ENCODE results near the gene RPS6KA1. TPM values are rescaled to one million over a fixed set of nuclear protein-coding genes. Genes with fewer than 3 reads are reported as not detected.

Gene RPS6KA1
- total and polyA plus RNA-seq, 2 of the 4 experiments (the other 2 are of a cell fraction): 3.6 to 6.3 TPM

DNA sequence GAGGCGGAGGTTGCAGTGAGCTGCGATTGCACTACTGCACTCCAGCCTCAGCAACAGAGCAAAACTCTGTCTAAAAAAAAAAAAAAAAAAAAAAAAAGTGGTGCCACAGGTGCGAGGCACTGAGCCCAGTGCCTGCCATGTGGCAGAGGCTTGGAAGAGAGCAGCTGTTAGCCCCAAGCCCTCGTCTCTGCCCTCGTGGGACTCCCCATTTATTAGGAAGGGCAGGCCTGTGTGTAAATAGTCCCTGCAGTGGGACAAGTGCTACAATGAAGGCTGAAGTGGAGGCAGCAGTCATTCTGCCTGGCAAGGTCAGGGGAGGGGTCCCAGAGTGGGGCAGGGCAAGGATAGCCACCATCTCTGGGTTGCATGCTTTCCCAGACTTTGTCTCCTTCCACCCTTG lies 6.5 kb downstream of the RPS6KA1 start:
- H3K27ac ChIP-seq (ENCODE audit: insufficient read depth, low read length): no peak overlapping the region
- no peak overlapping the region for H2AFZ ChIP-seq (replicated peaks; ENCODE audit: low read length, poor library complexity)
- H2BK120ac ChIP-seq (ENCODE audit: low read depth, low read length): no peak overlapping the region
- in situ Hi-C loops (cut with MboI; ENCODE audit: low sequenced_read_pairs): no loop called here
- H3K79me1 ChIP-seq (ENCODE audit: low read depth in 1 of 2, low read length in 2 of 2): no peaks in the 10 kb centered on the region
- no peak overlapping the region for H2BK20ac ChIP-seq (ENCODE audit: low read depth, low read length)
- intact Hi-C loops (cut with micrococcal nuclease): no loop called here
- H4K20me1 ChIP-seq (ENCODE audit: insufficient read depth, low read length): no peaks in the 10 kb centered on the region
- no peak overlapping the region for H2AK9ac ChIP-seq (replicated peaks; ENCODE audit: low read depth, low read length, poor library complexity)
- no peak overlapping the region for H3K14ac ChIP-seq (replicated peaks; ENCODE audit: low read depth, low read length)
- no peaks in the 10 kb centered on the region for H3K36me3 ChIP-seq (ENCODE audit: control insufficient read depth, insufficient read depth, low read length)
- H3K9me3 ChIP-seq (ENCODE audit: control insufficient read depth, insufficient read depth, low read length): no peaks in the 10 kb centered on the region
- ATAC-seq (ENCODE audit: low read depth) (no peak), DNase-seq (no peak)
- no peak overlapping the region for H4K91ac ChIP-seq (ENCODE audit: insufficient read depth, low read depth, low read length)
- no peak overlapping the region for H3K4ac ChIP-seq (ENCODE audit: low read depth, low read length)
- dilution Hi-C loops (cut with HindIII; ENCODE audit: low sequenced_read_pairs, unreplicated experiment): no loop called here
- H3K4me1 ChIP-seq (ENCODE audit: control insufficient read depth, insufficient read depth, low read length): peaks cover 4% of the 10 kb centered on the region
- no peak overlapping the region for H2BK5ac ChIP-seq (ENCODE audit: low read depth, low read length, poor library complexity, severe bottlenecking)
- no peak overlapping the region for H2BK15ac ChIP-seq (ENCODE audit: low read depth, low read length)
- ChIA-PET CTCF (no interaction called here), POLR2A (ENCODE audit: unreplicated experiment) (no interaction called here)
- no peak for TF ChIP-seq MAFK (IDR thresholded peaks at IDR 0.05; ENCODE audit: low read depth, low read length)
- no peak for TF ChIP-seq MXI1 (IDR thresholded peaks at IDR 0.05; ENCODE audit: borderline replicate concordance, low read depth, low read length)
- TF ChIP-seq CHD1 (IDR thresholded peaks at IDR 0.05; ENCODE audit: low read depth, low read length): no peak
- no peak for TF ChIP-seq CEBPB (IDR thresholded peaks at IDR 0.05; ENCODE audit: low read depth, low read length)
- TF ChIP-seq NFE2L2 (IDR thresholded peaks at IDR 0.05; ENCODE audit: low read depth, low read length): no peak
- no peak for TF ChIP-seq BHLHE40 (IDR thresholded peaks at IDR 0.05; ENCODE audit: low read depth, low read length)
- TF ChIP-seq, protein P1, sequence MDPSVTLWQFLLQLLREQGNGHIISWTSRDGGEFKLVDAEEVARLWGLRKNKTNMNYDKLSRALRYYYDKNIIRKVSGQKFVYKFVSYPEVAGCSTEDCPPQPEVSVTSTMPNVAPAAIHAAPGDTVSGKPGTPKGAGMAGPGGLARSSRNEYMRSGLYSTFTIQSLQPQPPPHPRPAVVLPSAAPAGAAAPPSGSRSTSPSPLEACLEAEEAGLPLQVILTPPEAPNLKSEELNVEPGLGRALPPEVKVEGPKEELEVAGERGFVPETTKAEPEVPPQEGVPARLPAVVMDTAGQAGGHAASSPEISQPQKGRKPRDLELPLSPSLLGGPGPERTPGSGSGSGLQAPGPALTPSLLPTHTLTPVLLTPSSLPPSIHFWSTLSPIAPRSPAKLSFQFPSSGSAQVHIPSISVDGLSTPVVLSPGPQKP (IDR thresholded peaks at IDR 0.05; ENCODE audit: borderline replicate concordance, low read depth, low read length): no peak
- TF ChIP-seq, protein P2, sequence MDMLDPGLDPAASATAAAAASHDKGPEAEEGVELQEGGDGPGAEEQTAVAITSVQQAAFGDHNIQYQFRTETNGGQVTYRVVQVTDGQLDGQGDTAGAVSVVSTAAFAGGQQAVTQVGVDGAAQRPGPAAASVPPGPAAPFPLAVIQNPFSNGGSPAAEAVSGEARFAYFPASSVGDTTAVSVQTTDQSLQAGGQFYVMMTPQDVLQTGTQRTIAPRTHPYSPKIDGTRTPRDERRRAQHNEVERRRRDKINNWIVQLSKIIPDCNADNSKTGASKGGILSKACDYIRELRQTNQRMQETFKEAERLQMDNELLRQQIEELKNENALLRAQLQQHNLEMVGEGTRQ (IDR thresholded peaks at IDR 0.05; ENCODE audit: low read depth, low read length): no peak
- TF ChIP-seq, protein P3, sequence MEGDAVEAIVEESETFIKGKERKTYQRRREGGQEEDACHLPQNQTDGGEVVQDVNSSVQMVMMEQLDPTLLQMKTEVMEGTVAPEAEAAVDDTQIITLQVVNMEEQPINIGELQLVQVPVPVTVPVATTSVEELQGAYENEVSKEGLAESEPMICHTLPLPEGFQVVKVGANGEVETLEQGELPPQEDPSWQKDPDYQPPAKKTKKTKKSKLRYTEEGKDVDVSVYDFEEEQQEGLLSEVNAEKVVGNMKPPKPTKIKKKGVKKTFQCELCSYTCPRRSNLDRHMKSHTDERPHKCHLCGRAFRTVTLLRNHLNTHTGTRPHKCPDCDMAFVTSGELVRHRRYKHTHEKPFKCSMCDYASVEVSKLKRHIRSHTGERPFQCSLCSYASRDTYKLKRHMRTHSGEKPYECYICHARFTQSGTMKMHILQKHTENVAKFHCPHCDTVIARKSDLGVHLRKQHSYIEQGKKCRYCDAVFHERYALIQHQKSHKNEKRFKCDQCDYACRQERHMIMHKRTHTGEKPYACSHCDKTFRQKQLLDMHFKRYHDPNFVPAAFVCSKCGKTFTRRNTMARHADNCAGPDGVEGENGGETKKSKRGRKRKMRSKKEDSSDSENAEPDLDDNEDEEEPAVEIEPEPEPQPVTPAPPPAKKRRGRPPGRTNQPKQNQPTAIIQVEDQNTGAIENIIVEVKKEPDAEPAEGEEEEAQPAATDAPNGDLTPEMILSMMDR (conservative IDR thresholded peaks at IDR 0.05; ENCODE audit: low read depth, low read length): no peak
- H4K5ac ChIP-seq (ENCODE audit: low read depth, low read length): no peak overlapping the region
- H3K4me3 ChIP-seq (ENCODE audit: insufficient read depth, low read depth, low read length): no peak overlapping the region
- H3K23ac ChIP-seq (ENCODE audit: low read depth, low read length): no peak overlapping the region
- 84% methylated on average over 3 of the region's 5 CpGs; no CpG with 5 or more reads in 1 of the 2 experiments for WGBS, 2 experiments (ENCODE audit: extremely low coverage in 2 of 2, insufficient read length in 1 of 2)
- H2AK5ac ChIP-seq (ENCODE audit: low read depth, low read length): no peak overlapping the region
- no peak overlapping the region for H3K4me2 ChIP-seq (ENCODE audit: low read depth, low read length)
- no peaks in the 10 kb centered on the region for H3K27me3 ChIP-seq (ENCODE audit: control insufficient read depth, insufficient read depth, low read length)
- no TSS peak for BruUV-seq (replicated peaks)
- no peak overlapping the region for H3K18ac ChIP-seq (ENCODE audit: low read depth, low read length)
- no peak overlapping the region for H3K56ac ChIP-seq (ENCODE audit: extremely low read depth, insufficient read depth, low read length)
- no peak overlapping the region for H3K9ac ChIP-seq (ENCODE audit: low read depth, low read length)
- peaks cover 4% of the 10 kb centered on the region; the same call in 1 of the 2 replicates for H3K9me1 ChIP-seq (ENCODE audit: insufficient read depth, low read length)
- no peak overlapping the region for H4K8ac ChIP-seq (ENCODE audit: low read depth in 2 of 2, low read length in 2 of 2)
